Heart right ventricle (tissue), 16 donors: ENCODE data around the gene KIF6. TPM values are rescaled to one million over a fixed set of nuclear protein-coding genes. Genes with fewer than 3 reads are reported as not detected.
A peak's percentile ranks its signal among the peaks of the same experiment; 100 is the strongest.

ENCODE experiments used
- ATAC-seq, 8 donors: fragments of 200-7000 bp; cut with Tn5 transposase; one replicate each; pipeline ENCODE4 v1.9.1; 2020; ENCODE audit warnings: mild to moderate bottlenecking in 8 of 8, moderate library complexity in 8 of 8, moderate number of reproducible peaks in 1 of 8
- DNase-seq, 2 donors: peaks; one replicate each; pipeline ENCODE4 v3.0.0-alpha.2; 2020
- H3K27ac ChIP-seq, 10 donors: fragments of 200-600 bp; sonication (generic) in 2 of 10; one replicate each; pipeline versions ENCODE4 v1.5.0 to v1.8.0; 2020 to 2022; ENCODE audit warnings: mild to moderate bottlenecking in 3 of 10
- H3K27me3 ChIP-seq, 7 donors: fragments of 200-600 bp; one replicate each; pipeline ENCODE4 v1.8.0; 2021 to 2022; ENCODE audit warnings: mild to moderate bottlenecking in 2 of 7
- H3K36me3 ChIP-seq, 9 donors: fragments of 200-600 bp; sonication (generic) in 1 of 9; one replicate each; pipeline versions ENCODE4 v1.5.0 to v1.8.0; 2020 to 2022; ENCODE audit warnings: mild to moderate bottlenecking in 2 of 9
- H3K4me1 ChIP-seq, 9 donors: fragments of 200-600 bp; sonication (generic) in 1 of 9; one replicate each; pipeline versions ENCODE4 v1.5.0 to v1.8.0; 2020 to 2022; ENCODE audit warnings: mild to moderate bottlenecking in 4 of 9
- H3K4me3 ChIP-seq, 10 donors: fragments of 200-600 bp; sonication (generic) in 2 of 10; one replicate each; pipeline versions ENCODE4 v1.5.0 to v1.8.0; 2020 to 2022; ENCODE audit warnings: mild to moderate bottlenecking in 7 of 10, moderate library complexity in 2 of 10
- H3K9me3 ChIP-seq, 11 donors: fragments of 200-600 bp in 10 of 11; sonication (generic) in 2 of 11; one replicate each; pipeline versions ENCODE4 v1.5.0 to v1.8.0; 2013 to 2022; ENCODE audit warnings: mild to moderate bottlenecking in 2 of 11, control low read depth in 1 of 11, moderate library complexity in 1 of 11
- CTCF ChIP-seq, 9 donors: fragments of 200-600 bp; sonication (generic) in 2 of 9; IDR thresholded peaks; one replicate each; pipeline versions ENCODE4 v1.5.0 to v1.8.0; 2021 to 2022; ENCODE audit warnings: antibody characterized with exemption in 9 of 9, mild to moderate bottlenecking in 5 of 9, moderate library complexity in 1 of 9
- WGBS, 2 donors: extraction: QIAGEN DNeasy Blood & Tissue Kit; methylation state at CpG; one replicate each; pipeline ENCODE4 v1.1.7; 2013; ENCODE audit warnings: inconsistent platforms in 1 of 2; 5-methylcytosine and 5-hydroxymethylcytosine counted together
- intact Hi-C, 10 donors: fragments of 100-400 bp; cut with DNase I; formaldehyde crosslinking; loops; one replicate each; pipeline versions ENCODE4 v1.11.1 to v1.14.2; 2022
- polyA plus RNA-seq, 2 donors: library from polyadenylated mRNA; stranded (reverse); fragments of 200-250 nt; gene quantifications; one replicate each; pipeline ENCODE4 v1.2.3, GENCODE V29; 2013
- total RNA-seq, 10 donors: library from RNA; stranded (reverse); fragmentation: NEBNext Ultra II Directional in 3 of 10; extraction: Animal tissue kit (Norgen Biotek cat#: 25700) in 3 of 10; gene quantifications; one replicate each; pipeline versions ENCODE4 v1.2.1 to v1.2.4, GENCODE V29; 2021 to 2023
- donor health status: Arrhythmogenic right ventricular cardiomyopathy.
- donor health status: ischemic (EF 13 %, LVEDD 7.1; RV severe dilation, severe dysfunction).
- donor health status: healthy with polysubstance abuse.
- donor health status: DM: no; HTN: yes; CAD: no.
- donor health status: DM: no; HTN: no; CAD: no.
- donor health status: ischemic (EF 25% LVEDD 6.9; RV normal size, moderate dysfunction).
- donor health status: ischemic (EF 25% LVEDD 5.7; RV mildly dilated, moderate dysfunction).
- donor health status: healthy.
- donor health status: DM: yes; HTN: yes; CAD: no.
- donor health status: Ischemic cardiomyopathy.
- donor health status: ischemic (EF 35%, LVEDD 5.7; RV mildly dilated, moderate dysfunction).
- donor health status: nonischemic (EF 11% LVEDD 7.7; RV severe dilation, severe dysfunction).
- donor health status: DM: yes; HTN: yes; CAD: no.
- donor health status: PGD.
- donor health status: ischemic (EF 29% LVEDD 5.4; RV normal size, mild dysfunction).
- donor health status: nonischemic (EF 23%, LVEDD 6.1; RV moderate dilation, normal function).

Gene KIF6
- total and polyA plus RNA-seq, 12 donors: 0.01 to 1.6 (median 0.45) TPM; not detected in 2

- no peak for DNase-seq
- H3K9me3 ChIP-seq: no peaks in the 10 kb centered on the region
- TF ChIP-seq CTCF (IDR thresholded peaks at IDR 0.05): no peak
- 78 to 80% methylated on average over 3 of the region's 3 CpGs for WGBS, 2 donors
- peaks cover 0 to 47% (median 23%) of the 10 kb centered on the region in 7 donors for H3K27me3 ChIP-seq
- H3K27ac ChIP-seq: no peak overlapping the region
- no peaks in the 10 kb centered on the region for H3K36me3 ChIP-seq
- ATAC-seq: peak in 6 of 8 donors; percentile 34 to 76 (median 59)
- intact Hi-C loops: no loop called here
- H3K4me3 ChIP-seq: no peak overlapping the region
- H3K4me1 ChIP-seq: no peaks in the 10 kb centered on the region
Observed at GRCh38 chr6:39330057-39330456, 395.2 kb downstream of the KIF6 start.

- no peak for TF ChIP-seq CTCF (IDR thresholded peaks at IDR 0.05)
- no peak overlapping the region for H3K4me3 ChIP-seq
- H3K36me3 ChIP-seq: no peaks in the 10 kb centered on the region
- peaks cover 0 to 41% (median 23%) of the 10 kb centered on the region in 7 donors for H3K27me3 ChIP-seq
- 86 to 89% methylated on average over 12 of the region's 12 CpGs for WGBS, 2 donors
- no peak for DNase-seq
- intact Hi-C loops: no loop called here
- no peak for ATAC-seq
- H3K27ac ChIP-seq: no peak overlapping the region
- no peaks in the 10 kb centered on the region for H3K9me3 ChIP-seq
- H3K4me1 ChIP-seq: no peaks in the 10 kb centered on the region
Observed at GRCh38 chr6:39328066-39328465, 397.1 kb downstream of the KIF6 start.

GRCh38 chr6:39327507-39327906, 397.7 kb downstream of the KIF6 start:
- 49 to 59% methylated on average over 5 of the region's 5 CpGs for WGBS, 2 donors
- Histone ChIP-seq H3K36me3 (no peaks in the 10 kb centered on the region), H3K27me3 (peaks cover 0 to 41% (median 23%) of the 10 kb centered on the region in 7 donors), H3K4me1 (no peaks in the 10 kb centered on the region), H3K27ac (no peak overlapping the region), H3K9me3 (no peaks in the 10 kb centered on the region), H3K4me3 (no peak overlapping the region)
- intact Hi-C loops: no loop called here
- DNase-seq (no peak), ATAC-seq (no peak)
- TF ChIP-seq CTCF (IDR thresholded peaks at IDR 0.05): no peak

- ATAC-seq: peak in 1 of 8 donors; percentile 36
- no peaks in the 10 kb centered on the region for H3K36me3 ChIP-seq
Observed at GRCh38 chr6:39322306-39322850, 402.8 kb downstream of the KIF6 start, which contains the start of gene KCNK16. TSS of gene KCNK16 (minus strand) at chr6:39322702. CDS start at chr6:39322540, 162 bp downstream.

More at GRCh38 chr6:39322306-39322850, 402.8 kb downstream of the KIF6 start, which contains the start of gene KCNK16:
- TF ChIP-seq CTCF (IDR thresholded peaks at IDR 0.05): no peak
- Histone ChIP-seq H3K4me3 (no peak within 1 kb of the TSS), H3K27me3 (peaks cover 0 to 23% (median 9%) of the 10 kb centered on the region in 7 donors), H3K9me3 (no peaks in the 10 kb centered on the region), H3K27ac (no peak within 1 kb of the TSS), H3K4me1 (peaks cover 0 to 10% (median 0%) of the 10 kb centered on the region in 9 donors)
- no peak for DNase-seq
- WGBS, 2 donors: 79 to 86% methylated on average over 11 of the region's 11 CpGs
- intact Hi-C loops: no loop called here
